HG02885 (cell line): ENCODE results near the gene GOLGA3.
A peak's percentile ranks its signal among the peaks of the same experiment; 100 is the strongest.
"Not testable (repeated sequence)": the region's sequence is repeated elsewhere in the genome, so short reads cannot be mapped to it uniquely, and the experiment has no call there.

Source experiments
- ATAC-seq: cut with Tn5 transposase; IDR thresholded peaks from one replicate; pipeline ENCODE4 v1.9.1; 2021; ENCODE audit warnings: mild to moderate bottlenecking; ENCODE audit not compliant: unreplicated experiment, poor library complexity

Gene GOLGA3

GRCh38 chr12:132828706-132829534 lies at the start of gene GOLGA3:
TSS of gene GOLGA3 (minus strand) at chr12:132828869. CDS start at chr12:132822128, 6,741 bp downstream.
- peak; percentile 91 for ATAC-seq

GRCh38 chr12:132874620-132875019 lies 46.0 kb upstream of the GOLGA3 start:
- not testable (repeated sequence) for ATAC-seq

GRCh38 chr12:132874175-132874574 lies 45.5 kb upstream of the GOLGA3 start:
- no peak for ATAC-seq

DNA sequence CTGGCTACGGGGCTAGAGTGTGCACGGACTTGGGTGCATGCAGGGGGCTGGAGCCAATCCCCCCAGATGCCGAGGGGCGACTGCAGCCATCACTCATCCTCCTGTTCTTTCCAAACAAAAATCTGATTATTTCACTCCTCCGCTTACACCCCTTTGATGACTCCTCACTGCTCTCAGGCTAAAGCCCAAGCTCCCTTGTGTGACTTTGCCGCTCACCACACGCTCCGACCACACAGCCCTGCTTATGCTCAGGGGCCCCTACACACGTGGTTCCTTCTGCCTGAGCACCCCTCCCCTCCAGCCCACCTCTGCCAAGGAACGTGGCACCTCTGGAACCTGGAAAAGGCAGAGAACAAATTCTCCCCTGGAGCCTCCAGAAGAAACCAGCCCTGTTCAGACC lies 45.1 kb upstream of the GOLGA3 start:
- no peak for ATAC-seq

DNA sequence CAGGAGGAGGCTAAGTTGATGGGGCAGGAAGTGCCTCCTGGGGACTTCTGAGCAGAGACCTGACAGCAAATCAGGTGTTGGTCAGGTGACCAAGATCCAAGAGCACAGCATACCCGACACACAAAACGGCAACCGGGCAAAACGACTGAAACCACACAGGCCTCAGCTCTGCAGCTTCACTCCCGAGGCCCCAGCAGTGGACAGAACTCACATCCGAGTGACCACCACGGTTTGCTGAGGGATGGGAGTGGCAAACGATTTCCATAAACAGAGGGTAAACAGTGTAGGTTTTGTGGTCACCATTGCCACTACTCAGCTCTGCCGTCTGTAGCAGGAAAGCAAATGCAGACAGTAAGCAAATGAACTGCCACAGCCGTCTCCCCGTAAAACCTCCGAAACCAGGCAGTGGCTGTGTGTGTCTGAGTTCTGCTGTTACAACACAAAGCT lies 44.3 kb upstream of the GOLGA3 start:
- no peak for ATAC-seq

GRCh38 chr12:132872073-132872855 lies 43.6 kb upstream of the GOLGA3 start:
- ATAC-seq: no peak

DNA sequence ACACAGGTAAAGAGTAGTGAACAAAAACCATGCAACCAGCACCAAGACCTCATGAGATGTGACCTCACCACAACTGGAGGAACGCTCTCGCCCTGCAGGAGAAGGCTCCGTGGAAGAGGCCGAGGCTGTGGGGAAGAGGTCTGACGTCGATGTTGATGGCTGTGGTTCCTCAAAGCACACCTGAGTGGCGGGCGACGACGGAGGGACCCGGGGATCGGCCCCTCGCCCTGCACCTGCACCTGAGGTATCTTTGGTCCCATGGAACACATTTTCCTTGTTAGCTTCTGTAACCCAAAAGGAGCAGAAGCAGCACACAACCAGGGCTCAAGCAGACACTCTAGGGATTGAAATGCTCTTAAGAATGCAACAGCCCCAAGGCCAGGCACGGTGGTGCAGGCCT lies 40.9 kb upstream of the GOLGA3 start:
- no peak for ATAC-seq

DNA sequence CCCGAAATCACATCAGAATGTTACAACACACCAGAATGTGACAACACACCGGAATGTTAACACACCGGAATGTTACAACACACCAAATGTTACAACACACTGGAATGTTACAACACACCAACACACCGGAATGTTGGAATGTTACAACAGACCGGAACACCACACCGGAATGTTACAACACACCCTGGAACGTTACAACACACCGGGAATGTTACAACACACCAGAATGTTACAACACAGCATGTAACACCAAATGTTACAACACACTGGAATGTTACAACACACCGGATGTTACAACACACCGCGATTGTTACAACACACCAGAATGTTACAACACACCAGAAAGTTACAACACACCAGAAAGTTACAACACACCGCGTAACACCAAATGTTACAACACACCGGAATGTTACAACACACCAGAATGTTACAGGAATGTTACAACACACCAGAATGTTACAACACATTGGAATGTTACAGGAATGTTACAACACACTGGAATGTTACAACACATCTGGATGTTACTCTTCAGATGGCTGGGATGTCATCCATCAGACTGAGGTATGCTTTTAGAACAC lies 37.7 kb upstream of the GOLGA3 start:
- ATAC-seq: no peak

GRCh38 chr12:132861558-132861957 lies 32.9 kb upstream of the GOLGA3 start:
- ATAC-seq: no peak

DNA sequence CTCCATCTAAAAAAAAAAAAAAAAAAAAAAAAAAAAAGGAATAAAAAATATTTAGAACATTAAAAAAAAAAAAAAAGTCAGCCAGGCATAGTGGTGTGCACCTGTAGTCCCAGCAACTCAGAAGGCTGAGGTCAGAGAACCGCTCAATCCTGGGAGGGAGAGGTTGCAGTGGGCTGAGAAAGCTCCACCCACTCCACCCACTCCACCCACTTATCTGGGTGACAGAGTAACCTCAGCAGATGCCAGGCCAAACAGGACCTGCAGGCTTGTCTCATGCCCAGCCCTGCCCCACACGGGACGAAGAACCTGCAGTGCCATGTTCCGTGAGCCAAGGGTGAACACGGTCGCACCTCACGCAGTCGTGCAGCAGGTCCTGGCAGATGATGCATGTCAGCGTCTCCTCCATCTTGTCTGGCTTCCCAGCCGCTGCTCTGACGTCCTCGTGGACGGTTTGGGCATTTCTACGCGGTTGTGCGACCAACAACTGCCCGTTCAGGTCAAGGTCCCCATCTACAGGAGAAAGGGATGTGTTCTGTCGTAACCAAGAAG lies 30.1 kb upstream of the GOLGA3 start:
- ATAC-seq: no peak

GRCh38 chr12:132857019-132857418 lies 28.4 kb upstream of the GOLGA3 start:
- not testable (repeated sequence) for ATAC-seq

- no peak for ATAC-seq
Observed at GRCh38 chr12:132856581-132856980, 27.9 kb upstream of the GOLGA3 start.

DNA sequence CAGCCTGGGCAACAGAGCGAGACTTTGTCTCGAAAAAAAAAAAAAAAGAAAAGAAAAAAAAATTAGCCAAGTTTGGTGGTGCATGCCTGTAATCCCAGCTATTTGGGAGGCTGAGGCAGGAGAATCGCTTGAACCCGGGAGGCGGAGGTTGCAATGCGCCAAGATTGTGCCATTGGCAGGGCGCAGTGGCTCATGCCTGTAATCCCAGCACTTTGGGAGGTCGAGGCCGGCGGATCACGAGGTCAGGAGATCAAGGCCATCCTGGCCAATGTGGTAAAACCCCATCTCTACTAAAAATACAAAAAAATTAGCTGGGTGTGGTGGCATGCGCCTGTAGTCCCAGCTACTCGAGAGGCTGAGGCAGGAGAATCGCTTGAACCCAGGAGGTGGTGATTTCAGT lies 26.5 kb upstream of the GOLGA3 start:
- not testable (repeated sequence) for ATAC-seq

DNA sequence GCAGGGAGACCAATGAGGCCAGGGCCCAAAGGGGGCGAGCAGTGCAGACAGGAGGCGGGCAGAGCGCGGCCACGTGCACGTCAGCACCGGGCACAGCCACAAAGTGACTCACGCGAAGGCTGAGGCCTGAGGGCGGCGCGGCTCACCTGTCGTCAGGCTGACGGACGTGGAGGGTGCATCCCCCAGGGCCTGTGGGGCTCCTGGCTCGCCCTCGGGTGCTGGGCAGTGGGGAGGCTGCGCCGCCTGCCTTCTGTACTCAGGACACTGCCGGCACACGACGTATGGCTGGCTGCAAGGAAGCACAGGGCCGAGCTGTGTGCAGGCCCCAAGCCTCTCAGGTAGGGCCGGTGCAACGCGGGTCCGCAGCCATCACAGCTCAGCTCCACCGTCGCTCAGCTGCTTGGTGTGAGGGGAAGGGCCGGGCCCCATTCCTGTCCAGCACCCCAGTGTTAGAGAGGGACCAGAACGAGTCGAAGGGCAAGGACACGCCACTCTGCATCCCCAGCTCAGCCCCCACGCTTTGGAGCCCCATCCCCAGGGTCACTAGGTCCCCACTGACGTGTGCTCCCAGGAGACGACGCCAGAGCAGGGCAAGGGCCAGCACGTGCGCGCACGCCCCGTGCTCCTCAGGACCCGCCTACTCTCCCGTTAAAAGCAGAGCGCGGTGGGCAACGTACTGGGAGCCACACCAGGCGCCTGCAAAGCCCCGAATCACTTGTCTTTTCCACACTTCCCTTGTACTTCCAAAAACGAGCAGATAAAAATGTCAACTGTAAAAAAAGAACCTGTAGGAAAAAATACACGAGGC lies 24.8 kb upstream of the GOLGA3 start:
- no peak for ATAC-seq

GRCh38 chr12:132852496-132852895 lies 23.8 kb upstream of the GOLGA3 start:
- ATAC-seq: no peak

- no peak for ATAC-seq
Observed at GRCh38 chr12:132851465-132851864, 22.8 kb upstream of the GOLGA3 start.

GRCh38 chr12:132850291-132850690 lies 21.6 kb upstream of the GOLGA3 start:
- ATAC-seq: no peak

- ATAC-seq: no peak
Observed at GRCh38 chr12:132848521-132848920, 19.9 kb upstream of the GOLGA3 start.

DNA sequence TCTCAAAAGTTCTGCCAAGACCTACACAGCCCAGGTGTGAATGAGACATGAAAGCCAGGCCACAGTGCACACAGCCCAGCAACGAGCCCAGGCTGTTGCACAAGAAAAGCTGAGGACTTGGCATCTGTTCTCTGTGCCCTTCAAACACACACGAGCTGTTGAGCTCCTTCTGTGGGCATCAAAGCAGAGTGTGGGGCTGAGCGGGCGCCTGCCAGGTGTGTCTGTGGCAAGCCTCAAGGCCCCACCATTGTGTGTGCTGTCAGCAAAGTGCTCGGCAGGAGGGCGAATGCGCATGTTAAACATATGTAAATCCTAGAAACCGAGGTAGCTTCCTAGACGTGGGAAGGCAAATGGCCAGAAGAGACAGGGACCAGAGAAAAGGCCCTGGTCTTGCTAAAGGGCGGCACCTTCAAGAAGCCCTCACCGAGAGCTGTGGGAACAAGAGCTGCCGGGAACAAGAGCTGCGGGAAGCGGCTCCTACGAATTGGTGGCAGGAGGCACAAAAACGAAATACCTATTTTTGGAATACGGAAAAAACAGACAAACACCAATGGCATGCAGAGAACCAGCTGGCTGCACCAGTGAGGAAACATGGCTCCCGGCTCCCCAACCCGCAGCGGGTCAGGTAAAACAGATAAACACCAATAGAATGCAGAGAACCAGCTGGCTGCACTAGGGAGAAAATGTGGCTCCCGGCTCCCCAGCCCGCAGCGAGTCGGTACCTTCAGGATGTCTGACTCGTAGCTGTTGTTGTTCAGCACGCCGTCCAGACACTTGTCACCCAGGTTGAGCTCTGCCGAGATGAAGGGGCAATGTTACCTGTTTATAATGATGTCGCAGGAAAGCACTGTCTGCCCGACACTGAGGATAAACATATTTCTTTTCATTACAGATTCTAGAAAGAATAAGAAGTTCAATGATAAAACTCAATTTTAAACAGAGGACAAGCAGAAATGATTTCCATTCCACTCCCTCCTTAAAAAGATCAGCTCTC lies 19.0 kb upstream of the GOLGA3 start:
- ATAC-seq: no peak
